NCI-H2171 treated with DMSO at 0.1 percent for 48 hours (cell line): ENCODE measurements around the gene SAMD9.
"Not testable (repeated sequence)": the region's sequence is repeated elsewhere in the genome, so short reads cannot be mapped to it uniquely, and the experiment has no call there.

ENCODE experiments used
- DNase-seq: peaks from one replicate; lab custom pipeline; 2025; lab: John Stamatoyannopoulos, UW

Gene SAMD9

DNA sequence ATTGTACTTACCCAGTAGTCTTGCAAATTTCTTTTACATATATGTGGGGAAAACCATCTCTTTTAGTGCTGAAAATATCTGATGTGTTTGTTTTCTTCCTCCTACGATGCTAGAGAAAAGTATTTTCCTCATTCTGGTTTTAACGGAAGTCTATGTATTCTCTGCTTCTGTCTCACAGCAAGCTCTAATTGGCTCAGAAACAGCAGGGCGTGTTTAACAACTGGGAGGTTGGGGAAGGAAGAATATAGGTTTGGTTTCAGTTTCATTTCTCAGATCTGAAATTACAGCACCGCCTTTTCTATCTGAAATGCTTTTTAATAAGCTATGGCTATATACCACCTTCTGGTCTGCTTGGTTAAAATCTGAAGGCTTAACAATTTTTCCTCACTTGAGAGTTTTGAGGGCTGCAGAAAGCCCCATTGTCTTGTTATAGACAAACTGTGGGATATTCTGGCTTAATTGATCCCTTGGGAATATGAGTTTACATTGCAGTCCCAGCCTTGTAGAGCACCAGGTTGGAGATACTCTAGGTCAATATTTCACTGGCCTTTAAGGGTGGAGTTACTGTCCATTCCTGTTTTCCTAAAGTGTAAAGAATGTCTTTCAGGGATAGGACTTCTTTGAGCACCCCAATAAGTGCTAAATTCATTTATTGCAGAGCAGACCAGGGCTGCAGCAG is at the start of gene SAMD9:
Gene SAMD9 (minus strand): TSS at position 128 of the 679 bp plus-strand sequence. CDS start 11,882 bp downstream, outside the sequence.
- DNase-seq, result peak; percentile 61

DNA sequence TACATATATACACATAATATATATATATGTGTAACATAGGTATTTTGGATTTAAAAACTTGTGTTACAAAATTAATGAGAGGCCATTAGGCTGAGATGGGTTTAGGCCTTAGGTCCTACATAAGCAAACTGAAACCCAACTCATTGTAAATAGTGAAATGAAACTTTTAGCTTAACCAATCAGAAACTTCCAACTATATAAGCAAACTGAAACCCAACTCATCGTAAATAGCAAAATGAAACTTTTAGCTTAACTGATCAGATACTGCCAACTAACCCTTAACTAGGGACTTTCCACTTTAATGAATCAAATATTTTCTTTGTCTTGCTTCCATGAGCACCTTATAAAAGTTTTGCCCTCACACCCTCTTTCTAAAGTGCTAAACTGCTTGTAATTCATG is 47.7 kb upstream of the SAMD9 start:
- DNase-seq, result no peak

GRCh38 chr7:93164766-93165165 is 47.0 kb upstream of the SAMD9 start:
- no peak for DNase-seq

DNA sequence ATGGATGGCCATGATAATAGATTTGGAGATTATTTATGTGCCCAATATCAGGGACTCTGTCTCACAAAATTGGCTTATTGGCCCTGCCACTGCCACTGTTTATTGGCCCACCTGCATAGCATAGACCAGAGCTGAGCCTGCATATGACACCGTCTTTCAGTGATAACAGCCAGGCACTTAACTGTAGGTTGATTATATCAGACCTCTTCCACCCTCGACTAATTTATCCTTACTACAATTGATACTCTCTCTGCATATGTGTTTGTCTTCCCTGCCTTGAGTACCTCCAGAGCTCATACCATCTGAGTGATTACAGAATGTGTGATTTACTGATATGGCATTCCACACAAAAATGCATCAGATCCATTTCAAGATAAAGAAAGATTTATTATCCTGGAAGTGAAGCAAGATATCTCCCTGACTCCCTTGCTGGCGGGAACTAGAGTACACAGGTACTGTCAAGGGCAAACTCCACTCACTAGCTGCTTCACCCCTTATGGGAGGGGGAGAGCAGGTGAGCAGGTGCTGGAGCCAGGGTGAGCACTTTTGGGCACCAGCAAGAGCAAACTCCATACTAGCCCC is 43.5 kb upstream of the SAMD9 start:
- no peak for DNase-seq

DNA sequence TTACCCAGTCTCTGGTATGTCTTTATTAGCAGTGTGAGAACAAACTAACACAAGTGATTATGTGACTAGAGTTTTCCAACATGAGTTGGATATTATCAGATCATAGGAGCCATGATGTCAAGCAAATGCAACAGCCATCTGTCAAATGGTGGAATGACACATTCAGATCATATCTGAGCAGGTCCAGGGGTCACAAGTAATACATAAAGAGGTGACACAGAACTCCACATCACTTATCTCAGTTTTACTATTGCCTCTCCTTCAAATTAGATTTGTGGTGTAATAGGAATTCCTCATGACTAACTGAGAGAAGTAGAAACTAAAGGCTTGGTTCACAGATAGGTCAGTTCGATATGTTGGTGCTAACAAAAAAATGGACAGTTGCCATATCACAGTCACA is 42.6 kb upstream of the SAMD9 start:
- DNase-seq, result no peak

DNA sequence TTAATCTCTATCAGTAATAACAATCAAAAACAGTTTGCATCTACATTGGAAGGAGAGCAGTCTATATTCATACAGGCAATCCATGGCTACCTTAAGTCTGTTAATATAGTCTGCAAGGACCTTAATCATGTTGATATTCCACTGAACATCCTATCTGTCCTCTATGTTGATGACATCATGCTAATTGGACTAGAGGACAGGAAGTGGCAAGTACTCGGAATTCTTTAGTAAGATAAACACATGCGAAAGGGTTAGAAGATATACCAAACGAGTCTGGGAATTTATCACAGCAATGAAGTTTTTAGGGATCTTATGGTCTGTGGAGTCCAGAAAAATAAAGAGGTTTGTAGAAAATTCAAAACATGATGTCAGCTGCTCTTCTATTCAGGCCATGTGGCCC is 41.7 kb upstream of the SAMD9 start:
- no peak for DNase-seq

- DNase-seq, result no peak
Measured at GRCh38 chr7:93156884-93157283, 39.1 kb upstream of the SAMD9 start.

DNA sequence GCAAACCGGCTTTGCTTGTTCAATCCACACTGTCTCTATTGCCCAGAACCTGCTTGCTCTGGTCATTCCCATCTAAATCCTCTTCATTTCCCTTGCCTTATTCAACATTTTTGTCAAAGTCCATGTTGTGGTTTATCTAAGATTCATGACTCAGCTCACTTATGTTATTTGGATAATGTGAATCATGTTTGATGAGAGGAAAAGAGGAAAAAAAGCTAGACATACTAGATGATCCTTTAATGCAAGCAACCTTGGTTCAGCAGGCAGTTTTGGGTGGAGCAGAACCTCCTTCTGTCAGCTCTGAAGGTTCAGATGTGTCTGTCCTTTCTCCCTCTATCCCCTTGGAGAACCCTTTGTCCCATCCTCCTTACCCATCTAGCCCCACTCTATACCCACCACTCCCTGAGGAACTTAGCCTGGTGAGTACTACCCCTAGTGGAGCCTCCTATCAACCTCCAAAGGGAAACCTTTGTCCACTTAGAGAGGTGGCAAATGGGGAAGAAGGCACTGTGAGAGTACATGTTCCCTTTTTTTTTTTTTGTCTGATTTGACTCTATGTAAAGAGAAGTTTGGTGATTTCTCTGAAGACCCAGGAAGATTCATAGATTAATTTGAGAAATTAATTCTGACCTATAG is 32.5 kb upstream of the SAMD9 start:
- no peak for DNase-seq

DNA sequence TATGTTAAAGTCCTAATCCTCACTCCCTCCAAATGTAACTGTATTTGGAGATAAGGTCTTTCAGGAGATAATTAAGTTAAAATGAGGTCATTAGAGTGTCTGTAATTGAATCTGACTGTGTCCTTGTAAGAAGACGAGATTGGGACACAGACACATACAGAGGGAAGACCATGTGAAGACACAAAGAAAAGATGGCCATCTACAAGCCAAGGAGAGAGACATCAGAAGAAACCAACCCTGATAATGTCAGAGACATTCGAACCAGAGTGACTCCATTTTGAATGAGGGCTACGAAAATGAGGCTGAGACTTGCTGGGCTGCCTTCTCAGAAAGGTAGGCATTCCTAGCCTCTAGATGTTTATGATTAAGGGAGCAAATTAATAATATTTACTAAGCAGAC is 30.9 kb upstream of the SAMD9 start:
- no peak for DNase-seq

DNA sequence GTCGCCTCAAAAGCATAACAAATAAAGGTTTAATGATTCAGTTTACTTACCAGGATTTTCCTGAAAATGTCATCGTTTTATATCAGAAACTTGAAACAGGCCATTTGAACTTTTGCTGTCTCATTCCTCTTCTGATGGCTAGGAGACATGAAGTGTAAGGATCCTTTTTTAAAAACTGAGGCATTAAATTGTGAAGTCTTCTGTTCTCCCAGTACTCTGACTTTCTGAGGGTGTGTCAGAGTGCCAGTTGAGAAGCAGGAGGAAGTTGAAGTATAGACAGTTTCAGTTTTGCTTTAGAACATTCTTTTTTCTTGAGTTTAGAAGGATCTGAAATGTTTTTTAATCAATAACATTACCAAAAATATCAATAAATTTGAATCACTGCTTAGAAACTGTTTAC is 30.4 kb upstream of the SAMD9 start, which contains the start of gene SAMD9L:
Gene SAMD9L (minus strand): TSS at position 242 of the 400 bp plus-strand sequence. CDS start 12,414 bp downstream, outside the sequence.
- DNase-seq, result no peak

- no peak for DNase-seq
Measured at GRCh38 chr7:93147363-93147762, 29.6 kb upstream of the SAMD9 start.

- no peak for DNase-seq
Measured at GRCh38 chr7:93146472-93147141, 28.8 kb upstream of the SAMD9 start.

DNA sequence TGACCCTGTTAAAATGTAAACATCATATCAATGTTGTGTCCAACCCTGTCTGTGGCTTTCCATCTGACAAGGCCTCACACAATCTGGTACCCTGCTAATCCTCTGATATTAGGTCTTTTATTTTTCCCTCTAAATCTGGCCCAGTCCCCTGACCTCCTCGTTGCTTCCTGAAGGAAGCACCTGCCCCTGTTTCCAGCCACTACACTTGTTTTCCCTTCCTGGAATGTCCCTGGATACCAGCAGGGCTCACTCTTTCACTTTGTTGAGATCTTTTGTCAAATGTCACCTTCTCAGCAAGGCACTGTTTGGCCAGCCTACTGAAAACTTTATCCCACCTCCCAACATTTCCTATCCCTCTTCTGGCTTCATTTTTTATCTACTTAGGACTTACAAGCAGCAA is 28.3 kb upstream of the SAMD9 start:
- DNase-seq, result no peak

DNA sequence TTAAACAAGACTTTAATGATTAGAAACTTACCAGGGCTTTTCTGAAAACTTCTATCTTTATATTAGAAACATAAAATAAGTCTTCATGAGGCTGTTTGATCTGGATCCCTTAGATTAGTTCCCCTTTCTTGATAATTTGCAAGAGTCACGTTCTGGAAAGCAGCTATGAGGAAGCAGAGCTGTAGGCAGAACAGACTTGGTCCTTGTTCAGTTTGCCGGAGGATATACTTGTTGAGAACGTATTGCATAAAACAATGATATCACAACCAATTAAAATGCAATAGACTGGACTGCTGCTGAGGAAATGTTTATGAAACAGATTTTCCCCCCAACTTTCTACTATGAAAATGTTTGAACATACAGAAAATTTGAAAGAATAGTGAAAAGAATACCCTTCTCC is 27.6 kb upstream of the SAMD9 start:
- DNase-seq, result no peak

DNA sequence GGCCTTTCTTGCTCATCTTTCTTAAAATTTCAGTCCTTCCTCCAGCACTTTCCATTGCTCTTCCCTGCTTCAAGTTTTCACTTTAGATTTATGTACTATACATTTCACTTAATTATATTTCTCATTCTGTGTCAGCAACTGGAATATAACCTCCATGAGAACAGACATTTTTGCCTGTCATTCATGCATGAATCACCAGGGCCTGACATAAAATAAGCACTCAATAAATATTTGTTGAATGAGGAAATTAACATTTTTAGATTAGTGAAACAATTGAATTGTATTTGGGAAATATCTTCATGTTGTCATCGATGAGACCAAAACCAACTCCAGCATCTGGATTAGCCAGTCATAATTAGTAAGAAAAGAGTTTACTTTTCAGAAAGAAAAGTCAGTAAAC is 24.3 kb upstream of the SAMD9 start:
- no peak for DNase-seq

- DNase-seq, result no peak
Measured at GRCh38 chr7:93140582-93141191, 22.9 kb upstream of the SAMD9 start.

GRCh38 chr7:93138576-93138975 is 20.8 kb upstream of the SAMD9 start:
- DNase-seq, result no peak

DNA sequence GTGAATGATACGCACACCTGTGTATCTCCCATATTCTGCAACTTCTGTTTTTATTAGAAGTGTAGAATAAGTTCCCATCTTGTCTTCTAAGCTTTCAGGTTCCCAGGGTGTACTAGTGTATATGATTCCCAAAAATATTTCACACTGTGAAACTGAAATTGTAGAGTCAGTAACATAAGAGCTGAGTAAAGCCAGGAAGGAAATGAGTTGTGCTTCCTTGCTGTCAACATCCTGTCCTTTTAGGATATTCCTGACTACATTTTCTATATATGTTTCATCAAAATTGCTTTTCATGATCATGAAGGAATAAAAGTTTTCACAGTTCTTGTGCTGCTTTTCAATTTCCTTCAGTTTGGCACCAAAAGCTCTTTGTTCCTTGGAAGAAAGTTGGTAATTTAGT is 15.2 kb upstream of the SAMD9 start:
- DNase-seq, result no peak

- DNase-seq, result no peak
Measured at GRCh38 chr7:93132216-93132615, 14.4 kb upstream of the SAMD9 start.

DNA sequence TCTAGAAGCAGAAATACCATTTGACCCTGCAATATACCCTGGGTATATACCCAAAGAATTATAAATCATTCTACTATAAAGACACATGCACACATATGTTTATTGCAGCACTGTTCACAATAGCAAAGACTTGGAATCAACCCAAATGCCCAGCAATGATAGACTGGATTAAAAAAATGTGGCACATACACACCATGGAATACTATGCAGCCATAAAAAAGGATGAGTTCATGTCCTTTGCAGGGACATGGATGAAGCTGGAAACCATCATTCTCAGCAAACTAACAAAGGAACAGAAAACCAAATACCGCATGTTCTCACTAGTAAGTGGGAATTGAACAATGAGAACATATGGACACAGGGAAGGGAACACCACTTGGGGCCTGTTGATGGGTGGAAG is 9.2 kb upstream of the SAMD9 start:
- not testable (repeated sequence) for DNase-seq

- not testable (repeated sequence) for DNase-seq
Measured at GRCh38 chr7:93123532-93123931, 5.8 kb upstream of the SAMD9 start.
